Middle frontal gyrus (tissue), 1 donor: ENCODE results near the gene CC2D2A.

Experiments
- DNase-seq: peaks from one replicate; pipeline ENCODE4 v3.0.0-alpha.2; 2015; ENCODE audit warnings: low spot score; ENCODE audit errors: extremely low spot score

CC2D2A gene

GRCh38 chr4:15636818-15637217, 167.1 kb downstream of the CC2D2A start:
- no peak for DNase-seq

GRCh38 chr4:15638418-15638817, 168.7 kb downstream of the CC2D2A start:
- DNase-seq: no peak

GRCh38 chr4:15648600-15648999, 178.9 kb downstream of the CC2D2A start:
- no peak for DNase-seq

GRCh38 chr4:15649914-15650545, 180.3 kb downstream of the CC2D2A start:
- peak; percentile 44 for DNase-seq
